Smooth muscle cell of the brain vasculature (primary cell): ENCODE results near the gene GLCCI1.

Experiments used
- DNase-seq: peaks from one replicate; pipeline ENCODE4 v3.0.0-alpha.2; 2012; ENCODE audit warnings: low read depth, low spot score

GLCCI1 gene

GRCh38 chr7:7968544-7969305 is at the start of gene GLCCI1:
Gene GLCCI1, plus strand, starts transcription at chr7:7968796. Its CDS starts 555 bp downstream, at chr7:7969351.
- peak; percentile 87 for DNase-seq

GRCh38 chr7:7919449-7919945 is 49.1 kb upstream of the GLCCI1 start:
- DNase-seq, result no peak

GRCh38 chr7:7920056-7920455 is 48.5 kb upstream of the GLCCI1 start:
- no peak for DNase-seq

- DNase-seq, result no peak
These were observed 48.1 kb upstream of the GLCCI1 start for GRCh38 chr7:7920481-7920880.

DNA sequence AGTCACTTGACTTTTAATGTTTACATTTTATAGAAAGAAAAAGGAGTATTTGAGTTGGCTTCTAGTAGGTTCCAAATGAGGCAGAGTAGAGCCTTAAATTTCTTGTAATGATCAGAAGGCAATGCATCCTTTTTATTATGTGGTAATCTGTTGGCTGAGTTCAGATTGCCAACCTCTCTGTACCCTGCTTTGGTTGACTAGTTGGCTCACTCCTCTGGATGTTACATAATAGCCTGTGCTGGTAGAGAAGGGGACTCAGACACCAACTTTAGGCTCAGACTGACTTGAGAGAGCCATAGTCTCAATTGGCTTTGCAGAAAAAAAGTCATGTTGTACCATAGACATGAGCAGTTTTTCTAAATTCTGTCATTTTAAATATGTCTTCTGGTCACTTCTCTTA is 46.8 kb upstream of the GLCCI1 start:
- DNase-seq, result no peak

DNA sequence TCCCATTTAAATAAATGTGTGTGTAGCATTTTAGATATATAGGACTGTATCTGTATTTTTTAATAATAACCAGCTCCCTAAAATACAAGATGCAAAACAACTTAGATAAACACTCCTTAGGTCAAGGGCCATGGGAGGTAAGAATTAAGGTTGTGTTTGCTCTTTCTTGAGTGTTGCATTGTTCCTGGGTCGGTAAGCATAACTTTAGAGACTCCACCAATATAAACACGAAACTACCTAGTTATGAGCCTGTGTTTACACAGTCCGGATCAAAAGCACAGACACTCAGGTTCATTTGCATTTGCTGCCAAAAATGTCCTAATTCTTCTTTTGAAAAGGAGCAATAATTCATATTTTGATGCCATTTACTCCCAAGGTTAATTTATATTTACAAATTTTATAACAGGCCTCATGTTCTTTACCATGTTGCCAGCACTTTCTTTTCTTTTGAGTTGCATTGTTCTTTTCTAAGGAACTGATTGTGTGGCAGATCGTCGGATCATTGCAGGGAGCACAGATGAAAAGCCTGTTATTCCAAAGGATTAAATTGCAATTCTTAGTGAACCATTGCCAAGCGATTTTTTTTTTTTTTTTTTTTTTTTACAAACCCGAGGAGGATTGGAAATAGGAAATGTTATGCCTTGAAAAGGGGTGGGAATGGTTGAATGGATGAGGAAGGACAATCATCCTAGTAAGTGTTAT is 45.8 kb upstream of the GLCCI1 start:
- DNase-seq, result no peak

- no peak for DNase-seq
These were observed 44.8 kb upstream of the GLCCI1 start for GRCh38 chr7:7923818-7924217.

- DNase-seq, result no peak
These were observed 44.3 kb upstream of the GLCCI1 start for GRCh38 chr7:7924303-7924702.

GRCh38 chr7:7931626-7932025 is 37.0 kb upstream of the GLCCI1 start:
- no peak for DNase-seq

- no peak for DNase-seq
These were observed 36.0 kb upstream of the GLCCI1 start for GRCh38 chr7:7932553-7932952.

GRCh38 chr7:7933915-7934526 is 34.6 kb upstream of the GLCCI1 start:
- no peak for DNase-seq

- DNase-seq, result no peak
These were observed 33.7 kb upstream of the GLCCI1 start for GRCh38 chr7:7934945-7935344.

- DNase-seq, result no peak
These were observed 30.1 kb upstream of the GLCCI1 start for GRCh38 chr7:7938471-7938870.

GRCh38 chr7:7943951-7944350 is 24.6 kb upstream of the GLCCI1 start:
- DNase-seq, result no peak

GRCh38 chr7:7944619-7945282 is 23.8 kb upstream of the GLCCI1 start:
- DNase-seq, result no peak

GRCh38 chr7:7946486-7946885 is 22.1 kb upstream of the GLCCI1 start:
- DNase-seq, result no peak

DNA sequence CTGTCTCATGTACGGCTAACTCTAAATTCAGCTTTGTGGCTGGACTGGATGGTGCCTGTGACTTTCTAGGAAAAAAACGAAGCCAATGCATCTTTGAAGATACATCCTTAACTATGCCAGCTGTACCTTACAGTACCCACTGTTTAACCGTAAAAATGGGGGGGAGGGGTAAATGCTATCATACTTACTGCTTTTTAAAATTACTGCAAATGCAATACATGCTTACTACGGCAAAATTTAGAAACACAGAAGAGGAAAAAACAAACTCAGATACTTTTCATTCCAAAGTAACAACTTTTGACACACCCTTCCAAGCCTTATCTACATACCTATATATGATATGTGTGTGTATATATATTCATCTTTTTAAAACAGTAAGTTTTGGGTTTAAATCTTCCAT is 20.4 kb upstream of the GLCCI1 start:
- DNase-seq, result no peak

DNA sequence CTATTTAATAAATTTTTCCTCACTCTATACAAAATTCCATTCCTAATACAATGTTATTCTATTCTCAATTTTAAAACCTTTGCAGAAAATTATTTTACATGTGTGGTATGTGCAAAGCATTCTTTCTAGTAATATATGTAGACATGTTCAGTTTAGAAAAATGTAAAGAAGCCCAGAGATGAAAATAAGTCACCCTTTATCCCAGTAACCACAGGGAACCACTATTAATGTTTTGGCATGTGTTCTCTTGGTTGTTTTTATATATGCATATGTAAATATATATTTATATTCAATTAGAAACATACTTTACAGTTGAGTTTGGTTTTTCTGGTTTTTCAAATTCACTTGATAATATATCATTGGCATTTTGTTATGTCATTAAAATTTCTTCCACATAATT is 14.8 kb upstream of the GLCCI1 start:
- DNase-seq, result no peak

DNA sequence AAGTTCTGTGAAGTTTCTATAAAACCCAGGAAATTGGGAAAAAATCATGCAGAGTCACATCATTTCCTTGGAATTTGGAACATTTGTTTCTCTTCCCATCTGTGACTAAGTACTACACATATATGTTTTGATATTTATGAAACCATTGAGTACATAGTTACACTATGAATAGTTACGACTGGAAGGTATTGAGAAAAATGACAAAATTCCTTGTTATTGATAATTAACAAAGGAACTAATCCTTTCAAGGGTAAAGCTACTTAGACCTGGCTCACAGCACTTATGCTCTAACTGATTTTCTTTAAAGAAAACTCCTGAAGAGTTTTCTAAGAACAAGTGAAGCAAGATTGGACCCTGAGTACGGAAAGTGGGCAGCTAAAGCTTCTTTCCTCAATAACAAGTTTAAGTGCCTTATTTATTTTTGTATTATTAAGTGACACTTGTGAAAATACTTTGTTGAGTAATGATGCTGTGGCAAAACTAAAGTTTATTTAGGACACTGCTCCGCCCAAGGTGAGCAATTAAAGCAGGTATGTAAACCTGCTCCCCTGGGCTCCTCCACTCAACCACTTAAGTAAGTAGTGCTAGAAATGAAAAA is 12.0 kb upstream of the GLCCI1 start:
- no peak for DNase-seq

DNA sequence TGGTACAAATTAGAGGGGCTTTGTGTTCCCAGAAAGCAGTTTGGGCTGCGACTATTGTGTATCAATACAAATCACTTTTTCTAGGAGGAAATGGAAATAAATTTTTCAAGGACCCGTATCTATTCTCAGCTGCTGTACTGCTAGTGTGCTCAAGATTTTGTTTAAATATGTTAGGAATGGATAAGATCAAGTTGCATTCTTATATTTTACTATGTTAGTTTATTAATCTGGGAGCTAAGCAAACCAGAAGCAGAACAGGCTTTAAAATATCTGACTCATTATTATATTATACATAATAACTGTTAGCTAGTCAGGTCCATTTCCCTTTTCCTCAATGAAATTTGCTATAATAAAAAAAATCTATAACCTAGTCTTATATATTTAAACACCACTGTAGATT is 11.1 kb upstream of the GLCCI1 start:
- no peak for DNase-seq

DNA sequence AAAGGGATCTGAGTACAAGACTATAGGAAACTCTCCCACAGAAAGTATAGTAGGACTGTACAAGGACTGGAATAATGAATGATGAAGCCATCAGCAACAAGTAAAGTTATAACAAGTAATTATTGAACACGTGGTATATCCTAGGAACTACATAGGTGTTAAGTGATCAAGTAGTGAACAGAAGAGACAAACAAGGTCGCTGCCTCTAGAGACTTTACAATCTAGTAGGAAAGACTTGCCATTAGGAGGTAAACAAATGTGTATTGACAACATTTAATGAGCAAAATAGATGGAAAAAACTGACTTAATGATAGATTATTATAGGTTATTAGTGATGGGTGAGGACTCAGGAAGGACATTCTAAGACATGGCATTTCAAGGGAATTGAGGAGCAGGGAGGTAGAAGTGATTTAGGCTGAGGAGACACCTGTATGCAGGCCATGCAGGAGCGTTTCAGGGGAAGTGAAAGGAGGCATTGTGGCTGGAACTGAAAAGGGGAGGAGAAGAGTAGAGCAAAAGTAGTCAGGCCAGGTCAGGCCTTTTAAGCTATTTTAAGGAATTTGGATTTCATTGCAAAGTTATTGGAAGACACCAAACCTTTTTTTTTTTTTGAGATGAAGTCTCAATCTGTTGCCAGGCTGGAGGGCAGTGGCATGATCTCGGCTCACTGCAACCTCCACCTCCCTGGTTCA is 8.5 kb upstream of the GLCCI1 start:
- DNase-seq, result no peak
